Occipital lobe (tissue), 2 donors: Measurements from ENCODE around the gene HARS1. TPM values are rescaled to one million over a fixed set of nuclear protein-coding genes. Genes with fewer than 3 reads are reported as not detected.
"Not testable (repeated sequence)": the region's sequence is repeated elsewhere in the genome, so short reads cannot be mapped to it uniquely, and the experiment has no call there.

Experiments
- DNase-seq: peaks from one replicate; lab custom pipeline; 2025; lab: John Stamatoyannopoulos, UW
- total RNA-seq: library from RNA; depleted of rRNA; stranded (reverse); fragments of >200 nt; gene quantifications from one replicate; pipeline ENCODE4 v1.2.3, GENCODE V29; 2014

HARS1 gene
- 70.7 TPM for total RNA-seq

DNA sequence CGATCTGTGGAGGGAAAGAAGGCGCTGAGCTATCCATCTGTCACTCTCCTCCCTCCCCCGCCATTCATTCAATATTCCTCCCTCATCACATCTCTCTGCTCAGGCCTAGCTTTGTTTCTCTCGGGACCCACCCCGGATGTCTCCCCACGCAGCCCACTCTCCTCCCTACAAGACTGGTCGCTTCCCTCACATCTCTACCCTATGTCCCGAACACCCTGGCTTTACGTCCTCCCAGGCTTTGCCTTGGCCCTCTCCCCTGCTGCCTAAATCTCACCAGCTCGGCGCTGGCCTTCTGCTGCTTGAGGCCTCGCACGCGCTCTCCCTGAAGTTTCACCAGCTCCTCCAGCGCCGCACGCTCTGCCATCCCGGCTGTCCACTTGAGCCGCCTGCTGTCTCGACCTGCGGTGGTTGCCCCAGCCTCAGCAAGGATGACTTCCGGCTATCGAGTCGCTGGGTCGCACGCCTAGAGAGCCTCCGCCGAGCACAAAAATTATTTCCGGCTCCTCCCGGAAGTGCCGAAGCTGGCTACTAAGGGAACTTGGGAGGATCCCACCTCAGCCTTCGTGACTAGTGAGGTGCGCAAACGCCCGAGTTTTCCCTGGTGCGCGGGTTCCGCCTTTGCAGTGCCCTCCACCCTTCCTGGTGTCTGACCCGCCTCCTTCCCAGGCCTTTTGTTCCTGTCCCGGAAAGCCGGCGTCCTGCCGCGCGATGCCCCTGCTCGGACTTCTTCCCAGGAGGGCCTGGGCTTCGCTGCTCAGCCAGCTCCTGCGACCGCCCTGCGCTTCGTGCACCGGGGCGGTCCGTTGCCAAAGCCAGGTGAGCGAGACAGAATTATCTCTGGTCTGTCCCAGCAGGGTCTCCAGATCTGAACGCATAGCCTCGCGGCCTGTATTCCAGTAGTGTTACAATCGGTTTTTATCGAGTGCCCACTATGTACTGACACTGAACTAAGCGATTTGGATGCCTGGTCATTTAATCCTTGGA is at the start of gene HARS1, which contains the start of gene HARS2:
HARS1 (minus strand) TSS at position 430 of the 984 bp plus-strand sequence; CDS start at position 364, 66 bp downstream.
HARS2 (plus strand) TSS at position 515 of the 984 bp plus-strand sequence; CDS start at position 709, 194 bp downstream.
- peak; percentile 88 for DNase-seq

GRCh38 chr5:140737486-140737885 is 46.3 kb upstream of the HARS1 start:
- DNase-seq, result no peak

DNA sequence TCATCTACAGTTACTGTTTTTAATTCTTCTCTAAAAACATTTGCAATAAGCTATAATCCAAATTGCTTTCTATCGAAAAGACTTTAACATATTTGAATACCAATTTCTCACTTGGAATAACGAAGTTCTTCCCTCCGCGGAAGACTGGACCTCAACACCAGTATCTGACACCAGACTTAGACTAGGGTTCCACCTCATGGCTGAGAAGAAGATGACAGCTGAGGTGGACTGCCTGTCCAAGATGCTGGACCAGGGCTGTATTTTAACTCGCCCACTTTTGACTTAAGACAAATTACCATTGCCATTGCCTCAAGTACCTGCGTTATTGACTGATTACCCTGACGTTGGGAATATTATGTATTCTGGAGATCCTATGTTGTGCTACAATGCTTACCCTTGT is 43.2 kb upstream of the HARS1 start:
- no peak for DNase-seq

- DNase-seq, result no peak
Observed at GRCh38 chr5:140733098-140733497, 41.9 kb upstream of the HARS1 start.

- DNase-seq, result no peak
Observed at GRCh38 chr5:140725799-140726471, 34.8 kb upstream of the HARS1 start.

DNA sequence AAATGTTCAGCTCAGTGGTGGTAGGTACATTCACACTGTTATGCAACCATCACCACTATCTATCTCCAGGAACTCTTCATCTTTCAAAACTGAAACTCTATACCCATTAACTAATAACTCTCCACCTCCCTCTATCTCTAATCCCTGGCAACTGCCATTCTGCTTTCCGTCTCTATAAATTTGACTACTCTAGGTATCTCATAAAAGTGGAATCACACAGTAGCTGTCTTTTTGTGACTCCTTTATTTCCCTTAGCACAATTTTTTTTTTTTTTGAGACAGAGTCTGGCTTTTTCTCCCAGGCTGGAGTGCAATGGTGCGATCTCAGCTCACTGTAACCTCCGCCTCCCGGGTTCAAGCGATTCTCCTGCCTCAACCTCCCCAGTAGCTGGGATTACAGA is 30.2 kb upstream of the HARS1 start:
- DNase-seq, result not testable (repeated sequence)

DNA sequence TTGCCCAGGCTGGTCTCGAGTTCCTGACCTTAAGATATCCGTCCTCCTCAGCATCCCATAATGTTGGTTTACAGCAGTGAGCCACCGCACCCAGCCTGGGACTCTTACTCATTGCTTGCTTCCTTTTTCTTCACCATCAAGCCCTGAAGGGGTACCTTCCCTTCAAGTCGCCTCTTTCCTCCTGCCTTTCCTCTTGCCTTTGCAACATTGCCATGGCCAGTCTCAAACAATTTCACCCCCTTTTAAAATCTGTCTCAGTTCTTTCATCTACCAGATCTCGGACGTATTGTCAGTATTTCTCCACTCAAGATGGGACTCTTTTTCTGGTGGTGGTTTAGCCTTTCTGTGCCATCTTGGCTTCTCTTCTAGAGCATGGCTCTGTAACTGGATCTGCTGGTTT is 29.6 kb upstream of the HARS1 start:
- not testable (repeated sequence) for DNase-seq

GRCh38 chr5:140718266-140718592 is 27.1 kb upstream of the HARS1 start:
- no peak for DNase-seq

GRCh38 chr5:140716238-140716637 is 25.1 kb upstream of the HARS1 start:
- DNase-seq, result not testable (repeated sequence)

DNA sequence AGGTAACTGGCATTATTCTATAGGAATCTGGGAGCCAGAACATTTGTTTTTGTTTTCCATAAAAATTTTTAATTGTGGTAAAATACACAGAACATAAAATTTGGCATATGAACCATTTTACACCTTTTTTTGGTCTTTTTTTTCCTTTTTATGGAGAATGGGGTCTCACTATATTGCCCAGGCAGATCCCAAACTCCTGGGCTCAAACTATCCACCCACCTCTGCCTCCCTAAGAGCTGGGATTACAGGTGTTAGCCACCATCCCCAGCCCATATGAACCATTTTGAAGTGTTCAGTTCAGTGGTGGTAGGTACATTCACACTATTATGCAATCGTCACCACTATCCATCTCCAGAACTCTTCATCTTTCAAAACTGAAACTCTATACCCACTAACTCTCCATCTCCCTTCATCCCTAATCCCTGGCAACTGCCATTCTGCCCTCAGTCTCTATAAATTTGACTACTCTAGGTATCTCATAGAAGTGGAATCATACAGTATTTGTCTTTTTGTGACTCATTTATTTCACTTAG is 22.5 kb upstream of the HARS1 start:
- DNase-seq, result no peak

DNA sequence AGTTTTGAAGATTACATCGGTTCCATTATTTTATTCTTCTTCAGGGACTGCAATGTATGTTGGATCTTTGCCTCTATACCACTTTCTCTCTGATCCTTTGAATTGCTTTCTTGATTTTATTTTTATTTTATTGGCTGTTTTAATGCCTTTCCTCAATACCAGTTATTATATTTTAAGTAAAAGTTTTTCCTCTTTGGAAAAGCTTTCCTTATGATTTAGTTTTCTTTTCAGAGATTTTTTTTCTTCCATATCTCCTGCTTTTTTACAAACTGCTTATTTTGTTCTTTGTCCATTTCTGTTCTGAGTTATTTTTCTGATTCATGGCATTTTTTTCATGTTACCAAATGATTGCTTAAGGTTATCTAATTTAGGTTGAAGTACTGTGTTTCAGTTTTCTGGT is 20.6 kb upstream of the HARS1 start:
- no peak for DNase-seq

DNA sequence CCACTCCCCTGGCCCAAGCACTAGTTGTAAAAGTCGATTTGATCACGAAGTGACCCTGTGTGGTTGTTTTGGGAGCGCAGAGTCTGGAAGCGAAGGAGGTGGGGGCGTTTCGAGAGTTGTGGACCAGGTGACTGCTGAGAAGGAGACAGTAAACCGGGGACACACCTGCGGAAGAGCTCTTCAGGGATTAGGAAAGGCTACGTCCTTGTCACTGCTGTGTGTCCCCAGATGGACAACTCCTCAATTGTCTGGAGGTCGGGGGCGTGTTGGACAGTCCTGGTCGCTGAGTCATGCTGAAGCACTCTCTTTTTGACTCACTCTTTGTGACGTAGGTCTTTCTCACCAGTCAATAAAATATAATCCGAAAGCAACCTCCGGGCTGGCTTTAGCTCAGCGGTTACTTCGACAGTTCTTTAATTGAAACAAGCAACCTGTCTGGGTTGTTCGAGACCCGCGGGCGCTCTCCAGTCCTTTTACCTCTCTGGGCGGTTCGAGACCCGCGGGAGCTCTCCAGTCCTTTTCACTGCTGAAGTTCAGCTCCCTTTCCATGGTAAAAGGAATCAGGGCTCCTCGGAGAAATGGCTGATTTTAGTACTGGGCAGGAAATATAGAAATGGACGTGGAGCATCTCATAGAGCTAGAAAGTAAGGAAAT is 19.9 kb upstream of the HARS1 start:
- DNase-seq, result peak; percentile 25

DNA sequence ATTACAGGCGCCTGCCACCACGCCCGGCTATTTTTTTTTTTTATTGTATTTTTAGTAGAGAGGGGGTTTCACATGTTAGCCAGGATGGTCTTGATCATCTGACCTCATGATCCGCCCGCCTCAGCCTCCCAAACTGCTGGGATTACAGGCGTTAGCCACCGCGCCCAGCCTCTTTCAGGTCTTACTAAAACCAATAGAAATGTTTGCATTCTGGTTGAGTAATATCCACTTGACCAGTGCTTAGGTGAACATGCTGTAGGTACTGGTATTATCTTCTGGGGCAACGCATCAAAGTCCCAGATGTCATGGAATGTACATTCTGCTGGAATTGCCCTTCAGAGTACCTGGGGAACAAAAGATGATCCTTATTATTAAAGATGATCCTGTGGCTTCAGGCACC is 17.6 kb upstream of the HARS1 start:
- DNase-seq, result not testable (repeated sequence)

DNA sequence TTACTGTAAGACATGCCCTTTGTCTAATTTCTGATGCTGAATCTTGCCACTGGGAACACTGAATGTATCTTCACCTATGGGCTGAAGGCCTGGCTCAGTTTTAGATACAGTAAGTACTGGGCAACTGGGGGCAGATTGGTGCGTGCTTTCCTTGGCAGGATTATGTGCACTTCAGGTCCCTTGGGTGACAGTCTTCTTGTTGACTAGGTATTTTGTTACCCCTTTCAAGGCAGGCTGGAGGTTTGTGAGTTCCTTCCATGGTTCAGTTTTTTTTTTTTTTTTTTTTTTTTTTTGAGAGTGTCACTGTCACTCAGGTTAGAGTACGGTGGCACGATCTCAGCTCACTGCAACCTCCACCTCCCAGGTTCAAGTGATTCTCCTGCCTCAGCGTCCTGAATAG is 16.6 kb upstream of the HARS1 start:
- no peak for DNase-seq

GRCh38 chr5:140700177-140701144 is 9.3 kb upstream of the HARS1 start, which contains the start of gene ZMAT2:
TSS of gene ZMAT2 (plus strand) at chr5:140700447. CDS start at chr5:140700461, 14 bp downstream.
- DNase-seq, result peak; percentile 93

DNA sequence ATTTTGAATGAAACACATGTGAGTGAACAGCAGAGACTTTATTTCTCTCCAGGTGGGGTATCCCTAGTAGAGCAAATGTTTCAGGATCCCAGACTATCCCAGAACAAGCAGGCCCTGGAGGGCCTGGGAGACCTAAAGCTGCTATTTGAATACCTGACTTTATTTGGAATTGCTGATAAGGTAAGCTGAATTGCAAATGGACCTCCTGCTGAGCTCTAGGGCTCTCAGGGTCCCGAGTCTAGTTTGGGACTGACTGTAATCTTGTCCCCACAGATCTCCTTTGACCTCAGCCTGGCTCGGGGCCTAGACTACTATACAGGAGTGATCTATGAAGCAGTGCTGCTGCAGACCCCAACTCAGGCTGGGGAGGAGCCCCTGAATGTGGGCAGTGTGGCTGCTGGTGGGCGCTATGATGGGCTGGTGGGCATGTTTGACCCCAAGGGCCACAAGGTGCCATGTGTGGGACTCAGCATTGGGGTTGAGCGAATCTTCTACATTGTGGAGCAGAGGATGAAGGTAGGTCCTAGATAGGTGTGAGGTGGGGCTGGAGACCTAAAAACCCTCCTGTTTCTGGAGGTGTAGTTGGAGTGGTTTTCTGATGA is 5.8 kb upstream of the HARS1 start:
- DNase-seq, result no peak

- DNase-seq, result no peak
Observed at GRCh38 chr5:140694276-140694675, 3.1 kb upstream of the HARS1 start.

DNA sequence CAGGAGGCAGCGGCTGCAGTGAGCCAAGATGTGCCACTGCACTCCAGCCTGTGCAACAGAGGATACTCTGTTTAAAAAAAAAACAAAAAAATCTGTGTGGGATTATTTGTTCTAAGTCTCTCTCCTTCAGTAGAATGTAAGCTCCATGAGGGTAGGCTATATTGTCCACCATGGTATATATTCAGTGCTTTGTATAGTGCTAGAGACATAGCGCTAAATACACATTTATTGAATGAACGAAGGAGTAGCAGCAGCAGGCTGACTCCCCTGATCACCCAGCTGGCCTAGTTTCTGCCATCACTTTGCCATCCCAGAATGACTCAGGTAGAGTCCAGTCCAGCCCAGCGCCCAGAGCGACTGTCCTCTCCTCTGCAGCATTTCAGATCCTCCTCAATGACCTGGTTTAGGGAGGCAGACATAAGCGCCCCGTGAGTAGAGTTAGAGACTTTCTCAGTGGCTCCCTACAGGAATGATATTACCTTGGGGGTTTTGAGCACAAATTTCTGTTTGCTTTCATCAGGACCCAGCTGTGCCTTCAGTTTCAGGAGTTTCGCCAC is 716 bp downstream of the HARS1 start:
- no peak for DNase-seq

GRCh38 chr5:140678993-140679392 is 12.2 kb downstream of the HARS1 start:
- no peak for DNase-seq

DNA sequence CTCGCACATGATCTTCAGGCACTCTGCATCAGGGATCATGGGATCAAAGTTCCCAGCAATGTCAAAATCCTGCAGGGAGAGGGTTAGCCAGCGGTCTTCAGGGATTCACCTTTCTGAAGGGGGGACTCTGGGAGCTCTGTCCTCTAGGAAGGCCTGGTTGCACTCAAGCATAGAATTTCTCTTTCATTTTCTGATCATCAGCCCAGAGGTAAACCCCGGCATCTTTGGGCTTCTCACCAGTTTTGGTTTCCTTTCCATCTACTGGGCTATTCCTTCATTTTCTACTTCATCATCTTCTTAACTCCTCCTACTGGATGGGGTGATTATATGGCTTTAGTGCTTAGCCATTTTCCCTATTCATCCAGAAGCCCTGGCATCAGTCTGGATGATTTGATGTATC is 13.2 kb downstream of the HARS1 start:
- no peak for DNase-seq
